ENCODE measurements around the gene CALHM3. TPM values are rescaled to one million over a fixed set of nuclear protein-coding genes. Genes with fewer than 3 reads are reported as not detected.

Gene CALHM3
- polyA plus RNA-seq, 1 donor from 2014 or later, result not detected

GRCh38 chr10:103442031-103442461 is 37.0 kb downstream of the CALHM3 start:
- no peaks in the 10 kb centered on the region for H3K9me2 ChIP-seq (ENCODE audit: insufficient read depth, low read length)
- no peak overlapping the region for H3K4me3 ChIP-seq (ENCODE audit: low read length)
- H2AFZ ChIP-seq (ENCODE audit: low read depth, low read length), result no peak overlapping the region
- no peaks in the 10 kb centered on the region for H4K20me1 ChIP-seq (ENCODE audit: insufficient read depth)
- no peak overlapping the region for H3K9ac ChIP-seq (ENCODE audit: low read length)
- H3K27me3 ChIP-seq (ENCODE audit: insufficient read depth, low read depth, low read length), result no peaks in the 10 kb centered on the region
- H3K36me3 ChIP-seq (ENCODE audit: insufficient read depth, low read length), result peaks cover 7% of the 10 kb centered on the region
- no peak overlapping the region for H3K27ac ChIP-seq (ENCODE audit: low read length)
- H3K4me2 ChIP-seq (ENCODE audit: low read length), result no peak overlapping the region
- H3K9me3 ChIP-seq (ENCODE audit: low read length), result no peaks in the 10 kb centered on the region
- TF ChIP-seq SMC3 (conservative IDR thresholded peaks at IDR 0.05; ENCODE audit: poor library complexity) (no peak), RAD21 (conservative IDR thresholded peaks at IDR 0.05) (no peak), TAF1 (IDR thresholded peaks at IDR 0.05; ENCODE audit: low read depth) (no peak), EZH2 (IDR thresholded peaks at IDR 0.05; ENCODE audit: borderline replicate concordance, insufficient read depth, low read length, poor library complexity, severe bottlenecking) (no peak), EP300 (conservative IDR thresholded peaks at IDR 0.05; ENCODE audit: poor library complexity, severe bottlenecking) (no peak), MXI1 (conservative IDR thresholded peaks at IDR 0.05; ENCODE audit: poor library complexity, severe bottlenecking) (no peak), POLR2AphosphoS5 (IDR thresholded peaks at IDR 0.05) (no peak), REST (IDR thresholded peaks at IDR 0.05; ENCODE audit: borderline replicate concordance) (no peak), CTCF (IDR thresholded peaks at IDR 0.05; ENCODE audit: poor library complexity, severe bottlenecking) (no peak)
- H3K79me2 ChIP-seq (replicated peaks; ENCODE audit: insufficient read depth, low read length), result no peaks in the 10 kb centered on the region
- no peaks in the 10 kb centered on the region for H3F3A ChIP-seq (ENCODE audit: insufficient read depth, low read length, poor library complexity, severe bottlenecking)

GRCh38 chr10:103441611-103442010 is 37.4 kb downstream of the CALHM3 start:
- no peak for TF ChIP-seq MXI1 (conservative IDR thresholded peaks at IDR 0.05; ENCODE audit: poor library complexity, severe bottlenecking)
- TF ChIP-seq TAF1 (IDR thresholded peaks at IDR 0.05; ENCODE audit: low read depth), result no peak
- Histone ChIP-seq H3K36me3 (ENCODE audit: insufficient read depth, low read length) (peaks cover 7% of the 10 kb centered on the region), H3K27me3 (ENCODE audit: insufficient read depth, low read depth, low read length) (no peaks in the 10 kb centered on the region), H3K4me2 (ENCODE audit: low read length) (no peak overlapping the region), H3K79me2 (replicated peaks; ENCODE audit: insufficient read depth, low read length) (no peaks in the 10 kb centered on the region), H3K4me3 (ENCODE audit: low read length) (no peak overlapping the region), H4K20me1 (ENCODE audit: insufficient read depth) (no peaks in the 10 kb centered on the region), H3F3A (ENCODE audit: insufficient read depth, low read length, poor library complexity, severe bottlenecking) (no peaks in the 10 kb centered on the region), H3K9me2 (ENCODE audit: insufficient read depth, low read length) (no peaks in the 10 kb centered on the region), H2AFZ (ENCODE audit: low read depth, low read length) (no peak overlapping the region), H3K9ac (ENCODE audit: low read length) (no peak overlapping the region), H3K27ac (ENCODE audit: low read length) (no peak overlapping the region), H3K9me3 (ENCODE audit: low read length) (no peaks in the 10 kb centered on the region)

GRCh38 chr10:103441206-103441605 is 37.8 kb downstream of the CALHM3 start:
- H3F3A ChIP-seq (ENCODE audit: insufficient read depth, low read length, poor library complexity, severe bottlenecking), result no peaks in the 10 kb centered on the region
- H3K9me2 ChIP-seq (ENCODE audit: insufficient read depth, low read length), result no peaks in the 10 kb centered on the region
- H3K4me3 ChIP-seq (ENCODE audit: low read length), result no peak overlapping the region
- no peaks in the 10 kb centered on the region for H3K79me2 ChIP-seq (replicated peaks; ENCODE audit: insufficient read depth, low read length)
- H3K36me3 ChIP-seq (ENCODE audit: insufficient read depth, low read length), result peaks cover 7% of the 10 kb centered on the region
- H2AFZ ChIP-seq (ENCODE audit: low read depth, low read length), result no peak overlapping the region
- no peaks in the 10 kb centered on the region for H3K27me3 ChIP-seq (ENCODE audit: insufficient read depth, low read depth, low read length)
- H3K27ac ChIP-seq (ENCODE audit: low read length), result no peak overlapping the region
- H3K4me2 ChIP-seq (ENCODE audit: low read length), result no peak overlapping the region
- H3K9me3 ChIP-seq (ENCODE audit: low read length), result no peaks in the 10 kb centered on the region
- no peak overlapping the region for H3K9ac ChIP-seq (ENCODE audit: low read length)
- no peaks in the 10 kb centered on the region for H4K20me1 ChIP-seq (ENCODE audit: insufficient read depth)
- no peak for TF ChIP-seq TAF1 (IDR thresholded peaks at IDR 0.05; ENCODE audit: low read depth)
- TF ChIP-seq EZH2 (IDR thresholded peaks at IDR 0.05; ENCODE audit: borderline replicate concordance, insufficient read depth, low read length, poor library complexity, severe bottlenecking), result no peak
- no peak for TF ChIP-seq RAD21 (conservative IDR thresholded peaks at IDR 0.05)
- TF ChIP-seq EP300 (conservative IDR thresholded peaks at IDR 0.05; ENCODE audit: poor library complexity, severe bottlenecking), result no peak
- TF ChIP-seq POLR2AphosphoS5 (IDR thresholded peaks at IDR 0.05), result no peak
- TF ChIP-seq REST (IDR thresholded peaks at IDR 0.05; ENCODE audit: borderline replicate concordance), result no peak
- TF ChIP-seq CTCF (IDR thresholded peaks at IDR 0.05; ENCODE audit: poor library complexity, severe bottlenecking), result no peak
- no peak for TF ChIP-seq MXI1 (conservative IDR thresholded peaks at IDR 0.05; ENCODE audit: poor library complexity, severe bottlenecking)
- no peak for TF ChIP-seq SMC3 (conservative IDR thresholded peaks at IDR 0.05; ENCODE audit: poor library complexity)
